ENCODE measurements around the gene MYBPH. TPM values are rescaled to one million over a fixed set of nuclear protein-coding genes. Genes with fewer than 3 reads are reported as not detected.

Gene MYBPH, protein sequence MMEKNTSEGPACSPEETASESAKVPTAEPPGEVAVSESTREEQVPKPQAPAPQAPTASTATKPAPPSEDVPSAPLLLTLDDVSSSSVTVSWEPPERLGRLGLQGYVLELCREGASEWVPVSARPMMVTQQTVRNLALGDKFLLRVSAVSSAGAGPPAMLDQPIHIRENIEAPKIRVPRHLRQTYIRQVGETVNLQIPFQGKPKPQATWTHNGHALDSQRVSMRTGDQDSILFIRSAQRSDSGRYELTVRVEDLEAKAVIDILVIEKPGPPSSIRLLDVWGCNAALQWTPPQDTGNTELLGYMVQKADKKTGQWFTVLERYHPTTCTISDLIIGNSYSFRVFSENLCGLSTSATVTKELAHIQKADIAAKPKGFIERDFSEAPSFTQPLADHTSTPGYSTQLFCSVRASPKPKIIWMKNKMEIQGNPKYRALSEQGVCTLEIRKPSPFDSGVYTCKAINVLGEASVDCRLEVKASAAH
- total RNA-seq, result not detected

GRCh38 chr1:203175237-203175826, at the start of gene MYBPH:
Gene MYBPH, minus strand, starts transcription at chr1:203175826. Its CDS starts 71 bp downstream, at chr1:203175755.
- Histone ChIP-seq H3K27me3 (no peaks in the 10 kb centered on the region), H3K4me3 (no peak within 1 kb of the TSS), H3K9me3 (no peaks in the 10 kb centered on the region), H3K36me3 (replicated peaks in 1 of 2; ENCODE audit: insufficient read depth in 1 of 2, low read depth in 2 of 2) (no peaks in the 10 kb centered on the region), H3K4me1 (peaks cover 26% of the 10 kb centered on the region), H3K27ac (no peak within 1 kb of the TSS)
- ATAC-seq (no peak), DNase-seq (no peak)
- WGBS, 2 donors, result 61% methylated on average over 5 of the region's 5 CpGs; no CpG with 5 or more reads in 1 of the 2 donors
- TF ChIP-seq POLR2A (IDR thresholded peaks at IDR 0.05) (no peak), CTCF (IDR thresholded peaks at IDR 0.05) (no peak)
- intact Hi-C loops (cut with DNase I), result no loop called here

DNA sequence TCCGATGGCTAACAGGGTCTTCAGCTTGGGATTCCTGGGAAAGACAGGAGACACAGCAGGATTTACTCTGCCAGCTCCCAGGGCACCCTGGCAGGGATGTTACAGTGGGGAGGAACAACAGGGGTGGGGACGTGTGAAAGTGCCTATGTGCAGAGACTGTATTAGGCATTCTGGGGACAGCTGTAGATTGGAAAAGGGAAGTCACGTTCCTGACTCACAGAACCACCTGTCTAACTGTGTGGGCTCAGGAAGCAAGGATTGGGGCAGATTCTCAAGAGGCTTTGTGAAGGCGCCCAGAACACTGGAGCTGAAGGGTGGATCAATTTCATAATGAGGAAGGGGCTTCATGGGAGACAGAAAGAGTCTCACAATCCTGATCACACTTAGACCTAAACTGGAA, 49.4 kb upstream of the MYBPH start:
- DNase-seq (no peak), ATAC-seq (no peak)
- WGBS, 2 donors, result 56 to 71% methylated on average over 4 of the region's 4 CpGs
- Histone ChIP-seq H3K4me1 (no peaks in the 10 kb centered on the region), H3K9me3 (no peaks in the 10 kb centered on the region), H3K27me3 (no peaks in the 10 kb centered on the region), H3K36me3 (replicated peaks in 1 of 2; ENCODE audit: insufficient read depth in 1 of 2, low read depth in 2 of 2) (no peaks in the 10 kb centered on the region), H3K27ac (no peak overlapping the region), H3K4me3 (no peak overlapping the region)
- no peak for TF ChIP-seq POLR2A (IDR thresholded peaks at IDR 0.05)
- no peak for TF ChIP-seq CTCF (IDR thresholded peaks at IDR 0.05)
- intact Hi-C loops (cut with DNase I), result no loop called here

GRCh38 chr1:203223012-203223775, 47.6 kb upstream of the MYBPH start:
- no peak for ATAC-seq
- Histone ChIP-seq H3K4me1 (no peaks in the 10 kb centered on the region), H3K36me3 (replicated peaks in 1 of 2; ENCODE audit: insufficient read depth in 1 of 2, low read depth in 2 of 2) (no peaks in the 10 kb centered on the region), H3K4me3 (no peak overlapping the region), H3K27me3 (no peaks in the 10 kb centered on the region), H3K9me3 (no peaks in the 10 kb centered on the region), H3K27ac (no peak overlapping the region)
- no peak for DNase-seq
- TF ChIP-seq CTCF (IDR thresholded peaks at IDR 0.05), result no peak
- no peak for TF ChIP-seq POLR2A (IDR thresholded peaks at IDR 0.05)
- 71 to 81% methylated on average over 5 to 15 of the region's 18 CpGs for WGBS, 2 donors
- intact Hi-C loops (cut with DNase I), result no loop called here

GRCh38 chr1:203219934-203220333, 44.3 kb upstream of the MYBPH start:
- H3K4me3 ChIP-seq, result no peak overlapping the region
- WGBS, 2 donors, result 61 to 84% methylated on average over 7 to 8 of the region's 8 CpGs
- H3K36me3 ChIP-seq (replicated peaks in 1 of 2; ENCODE audit: insufficient read depth in 1 of 2, low read depth in 2 of 2), result no peaks in the 10 kb centered on the region
- no peaks in the 10 kb centered on the region for H3K9me3 ChIP-seq
- intact Hi-C loops (cut with DNase I), result loop anchor here (10.0 kb wide), 1 partner anchor 175 kb away; no protein-coding TSS in a partner anchor
- no peak for TF ChIP-seq CTCF (IDR thresholded peaks at IDR 0.05)
- no peak for TF ChIP-seq POLR2A (IDR thresholded peaks at IDR 0.05)
- no peak overlapping the region for H3K27ac ChIP-seq
- ATAC-seq (no peak), DNase-seq (no peak)
- H3K27me3 ChIP-seq, result no peaks in the 10 kb centered on the region
- H3K4me1 ChIP-seq, result peaks cover 5% of the 10 kb centered on the region
